ENCODE data around the gene EMC7.

The EMC7 gene

DNA sequence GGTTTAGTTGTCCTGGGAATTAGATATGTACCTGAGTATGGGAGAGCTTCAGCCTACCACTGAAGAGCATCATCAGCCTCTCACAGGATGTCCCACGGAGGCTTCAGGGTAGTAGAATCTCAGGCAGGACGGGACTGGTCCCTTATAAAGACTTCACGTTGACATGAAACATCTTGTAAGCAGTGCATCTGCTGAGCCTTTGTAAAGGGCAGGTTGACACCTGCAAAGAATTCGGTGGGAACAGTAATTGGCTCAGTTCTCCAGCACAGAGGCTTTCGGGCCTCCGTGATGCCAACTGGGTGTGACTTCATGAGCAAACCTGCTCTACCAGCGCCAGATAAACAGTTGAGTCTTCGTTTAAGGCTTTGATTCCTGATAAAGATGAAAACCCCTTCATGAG, 35.7 kb downstream of the EMC7 start:
- DNase-seq (ENCODE audit: low read depth) = no peak
- no peak overlapping the region for H3K4me3 ChIP-seq (ENCODE audit: low read depth, low read length)
- TF ChIP-seq, protein P1, sequence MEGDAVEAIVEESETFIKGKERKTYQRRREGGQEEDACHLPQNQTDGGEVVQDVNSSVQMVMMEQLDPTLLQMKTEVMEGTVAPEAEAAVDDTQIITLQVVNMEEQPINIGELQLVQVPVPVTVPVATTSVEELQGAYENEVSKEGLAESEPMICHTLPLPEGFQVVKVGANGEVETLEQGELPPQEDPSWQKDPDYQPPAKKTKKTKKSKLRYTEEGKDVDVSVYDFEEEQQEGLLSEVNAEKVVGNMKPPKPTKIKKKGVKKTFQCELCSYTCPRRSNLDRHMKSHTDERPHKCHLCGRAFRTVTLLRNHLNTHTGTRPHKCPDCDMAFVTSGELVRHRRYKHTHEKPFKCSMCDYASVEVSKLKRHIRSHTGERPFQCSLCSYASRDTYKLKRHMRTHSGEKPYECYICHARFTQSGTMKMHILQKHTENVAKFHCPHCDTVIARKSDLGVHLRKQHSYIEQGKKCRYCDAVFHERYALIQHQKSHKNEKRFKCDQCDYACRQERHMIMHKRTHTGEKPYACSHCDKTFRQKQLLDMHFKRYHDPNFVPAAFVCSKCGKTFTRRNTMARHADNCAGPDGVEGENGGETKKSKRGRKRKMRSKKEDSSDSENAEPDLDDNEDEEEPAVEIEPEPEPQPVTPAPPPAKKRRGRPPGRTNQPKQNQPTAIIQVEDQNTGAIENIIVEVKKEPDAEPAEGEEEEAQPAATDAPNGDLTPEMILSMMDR (IDR thresholded peaks at IDR 0.05; ENCODE audit: insufficient read depth, low read depth, low read length, missing control alignments) = no peak

DNA sequence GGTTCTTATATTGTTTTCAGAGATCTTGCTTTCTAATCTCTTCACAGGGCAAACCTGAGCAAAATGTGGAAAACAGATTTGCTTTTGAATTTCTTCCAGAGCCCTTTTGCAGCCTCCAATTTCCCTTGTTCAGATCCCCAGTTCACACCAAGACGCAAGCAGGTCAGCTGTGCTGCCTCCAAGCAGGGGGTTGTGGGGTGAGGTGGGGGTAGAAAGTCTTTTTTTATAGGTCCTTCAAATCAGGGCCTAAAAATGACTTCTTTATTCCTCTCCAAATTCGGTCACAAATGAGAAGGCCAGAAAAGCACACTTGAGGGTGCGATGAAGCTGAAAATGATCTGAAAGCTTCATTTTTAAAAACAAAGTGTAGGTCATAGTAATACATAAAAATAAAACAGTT, 36.4 kb downstream of the EMC7 start:
- DNase-seq (ENCODE audit: low read depth) = no peak
- TF ChIP-seq, protein P1 (IDR thresholded peaks at IDR 0.05; ENCODE audit: insufficient read depth, low read depth, low read length, missing control alignments) = no peak
- no peak overlapping the region for H3K4me3 ChIP-seq (ENCODE audit: low read depth, low read length)

DNA sequence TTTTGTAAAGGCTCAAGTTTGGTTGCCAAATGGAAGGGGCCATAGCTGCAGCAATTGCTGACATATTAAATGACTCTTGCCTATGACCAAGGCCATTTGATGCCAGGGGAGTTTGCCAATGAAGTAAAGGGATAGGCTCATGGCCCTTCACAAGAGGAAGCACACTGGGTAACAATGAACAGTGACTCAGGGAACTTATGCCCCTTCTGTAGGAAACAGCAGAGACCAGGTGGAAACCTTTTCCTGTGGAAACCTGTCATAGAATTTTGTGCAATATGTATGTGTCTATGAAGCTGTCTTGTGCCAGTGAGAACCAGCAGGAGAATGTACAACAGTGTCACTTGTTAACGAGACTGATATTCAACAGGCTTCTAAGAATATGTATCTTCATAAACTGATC, 37.2 kb downstream of the EMC7 start:
- no peak for DNase-seq (ENCODE audit: low read depth)
- no peak overlapping the region for H3K4me3 ChIP-seq (ENCODE audit: low read depth, low read length)
- TF ChIP-seq, protein P1 (IDR thresholded peaks at IDR 0.05; ENCODE audit: insufficient read depth, low read depth, low read length, missing control alignments) = no peak

DNA sequence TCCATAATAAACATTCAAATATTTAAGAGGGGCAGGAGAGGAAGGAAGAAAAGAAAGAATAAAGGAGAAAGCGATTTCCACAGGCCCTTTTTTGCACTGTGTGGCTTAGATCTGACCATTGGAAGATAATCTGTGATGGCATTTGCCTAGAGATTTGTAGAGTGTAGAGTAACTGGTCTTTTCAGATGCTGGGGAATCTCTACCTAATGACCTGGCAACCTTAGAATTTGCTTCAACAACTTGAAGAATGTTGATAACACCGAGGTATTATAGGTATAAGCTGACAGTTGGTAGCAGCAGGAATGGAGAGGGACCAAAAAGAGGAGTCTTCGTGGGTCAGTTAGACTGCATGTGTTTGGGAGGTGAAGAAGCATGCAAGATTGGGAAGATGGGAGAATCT, 41.7 kb downstream of the EMC7 start:
- H3K4me3 ChIP-seq (ENCODE audit: low read depth, low read length) = no peak overlapping the region
- no peak for DNase-seq (ENCODE audit: low read depth)
- TF ChIP-seq, protein P1 (IDR thresholded peaks at IDR 0.05; ENCODE audit: insufficient read depth, low read depth, low read length, missing control alignments) = no peak

DNA sequence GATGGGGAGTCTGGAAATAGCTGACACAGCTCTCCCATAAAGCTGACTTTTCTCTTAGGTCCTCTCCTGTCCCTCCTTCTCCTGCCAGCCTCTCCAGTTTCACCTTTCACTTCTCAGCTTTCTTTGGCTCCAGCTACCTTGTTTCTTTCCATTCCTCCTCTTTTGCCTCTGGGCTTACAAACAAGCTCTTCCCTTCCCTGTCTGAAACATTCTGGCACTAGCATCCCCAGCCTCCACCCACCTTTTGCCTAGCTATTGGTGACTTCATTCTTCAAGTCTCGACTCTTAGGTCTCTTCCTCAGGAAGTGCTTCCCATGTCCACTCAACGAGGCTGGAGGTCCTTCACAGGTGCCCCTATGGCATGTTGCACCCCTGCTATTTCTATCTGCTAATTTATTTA, 42.2 kb downstream of the EMC7 start:
- TF ChIP-seq, protein P1 (IDR thresholded peaks at IDR 0.05; ENCODE audit: insufficient read depth, low read depth, low read length, missing control alignments) = no peak
- no peak for DNase-seq (ENCODE audit: low read depth)
- no peak overlapping the region for H3K4me3 ChIP-seq (ENCODE audit: low read depth, low read length)

DNA sequence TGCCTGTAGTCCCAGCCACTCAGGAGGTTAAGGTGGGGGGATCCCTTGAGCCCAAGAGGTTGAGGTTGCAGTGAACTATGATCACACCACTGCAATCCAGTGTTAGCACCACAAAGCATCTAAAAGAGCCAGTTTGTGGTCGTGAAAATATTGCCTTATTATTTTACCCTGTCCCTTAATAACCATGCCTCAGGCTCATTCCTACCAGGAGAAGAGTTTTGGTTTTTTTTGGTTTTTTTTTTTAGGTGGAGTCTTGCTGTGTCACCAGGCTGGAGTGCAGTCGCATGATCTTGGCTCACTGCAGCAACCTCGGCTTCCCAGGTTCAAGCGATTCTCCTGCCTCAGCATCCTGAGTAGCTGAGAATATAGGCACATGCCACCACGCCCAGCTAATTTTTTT, 44.8 kb downstream of the EMC7 start:
- DNase-seq (ENCODE audit: low read depth) = no peak
- no peak overlapping the region for H3K4me3 ChIP-seq (ENCODE audit: low read depth, low read length)
- TF ChIP-seq, protein P1 (IDR thresholded peaks at IDR 0.05; ENCODE audit: insufficient read depth, low read depth, low read length, missing control alignments) = no peak

DNA sequence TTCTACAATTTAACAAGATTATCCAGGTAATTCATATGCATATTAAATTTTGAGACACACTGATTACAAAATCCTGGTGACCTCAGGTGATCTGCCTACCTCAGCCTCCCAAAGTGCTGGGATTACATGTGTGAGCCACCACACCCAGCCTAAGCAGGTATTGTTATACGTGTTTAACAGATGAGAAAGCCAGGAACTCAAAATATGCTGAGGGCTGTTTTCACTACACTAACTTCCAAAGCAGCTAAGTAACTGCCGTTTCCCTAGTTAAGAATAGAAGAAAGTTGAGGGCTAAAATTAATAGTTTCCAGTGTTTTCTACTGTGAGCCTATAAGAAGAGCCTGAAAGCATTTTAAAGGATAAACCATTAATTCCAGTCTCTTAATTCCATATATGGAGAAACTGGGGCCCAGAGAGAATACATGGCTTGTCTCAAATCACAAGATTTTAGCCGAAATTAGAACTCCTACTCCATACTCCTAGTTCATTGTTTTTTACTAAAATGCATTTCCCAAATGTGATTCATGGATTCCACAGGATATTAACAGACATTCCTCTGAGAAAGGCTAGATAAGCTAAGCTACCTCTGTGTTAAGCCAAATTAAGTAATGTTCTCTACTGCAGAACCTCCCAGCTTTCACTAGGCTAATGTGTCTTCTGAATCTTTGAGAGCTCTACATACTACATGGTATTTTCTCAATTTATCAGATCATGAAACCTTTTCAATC, 45.6 kb downstream of the EMC7 start:
- TF ChIP-seq, protein P1 (IDR thresholded peaks at IDR 0.05; ENCODE audit: insufficient read depth, low read depth, low read length, missing control alignments) = no peak
- DNase-seq (ENCODE audit: low read depth) = no peak
- no peak overlapping the region for H3K4me3 ChIP-seq (ENCODE audit: low read depth, low read length)

Measured in GM12865 (cell line).